ENCODE data around the gene LOXHD1. TPM values are rescaled to one million over a fixed set of nuclear protein-coding genes. Genes with fewer than 3 reads are reported as not detected.

The LOXHD1 gene
- total RNA-seq, 1 donor from 2014 or later = not detected

DNA sequence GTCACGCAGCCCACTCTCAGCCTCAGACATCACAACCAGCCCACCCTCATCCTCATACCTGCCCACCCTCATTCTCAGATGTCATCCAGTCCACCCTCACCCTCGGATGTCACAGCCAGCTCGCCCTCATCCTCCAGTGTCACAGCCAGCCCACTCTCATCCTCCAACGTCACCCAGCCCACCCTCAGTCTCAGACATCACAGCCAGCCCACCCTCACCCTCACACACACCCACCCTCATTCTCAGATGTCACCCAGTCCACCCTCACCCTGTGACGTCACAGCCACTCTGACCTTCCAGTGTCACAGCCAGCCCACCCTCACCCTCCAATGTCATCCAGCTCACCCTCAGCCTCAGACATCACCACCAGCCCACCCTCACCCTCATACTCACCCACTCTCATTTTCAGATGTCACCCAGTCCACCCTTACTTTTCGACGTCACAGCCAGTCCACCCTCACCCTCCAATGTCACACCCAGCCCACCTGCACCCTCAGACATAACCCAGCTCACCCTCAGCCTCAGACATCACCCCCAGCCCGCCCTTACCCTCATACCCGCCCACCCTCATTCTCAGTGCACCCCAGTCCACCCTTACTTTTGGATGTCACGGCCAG is 100.3 kb downstream of the LOXHD1 start:
- Histone ChIP-seq H3K9me3 (no peaks in the 10 kb centered on the region), H3K4me3 (no peak overlapping the region), H3K4me1 (no peaks in the 10 kb centered on the region), H3K36me3 (no peaks in the 10 kb centered on the region), H3K27ac (no peak overlapping the region), H3K27me3 (no peaks in the 10 kb centered on the region)
- no peak for TF ChIP-seq POLR2A (IDR thresholded peaks at IDR 0.05)
- no peak for TF ChIP-seq CTCF (IDR thresholded peaks at IDR 0.05)
- no peak for TF ChIP-seq POLR2AphosphoS5 (IDR thresholded peaks at IDR 0.05; ENCODE audit: insufficient read depth in 1 of 2, low read depth in 1 of 2)
- intact Hi-C loops (cut with DNase I) = no loop called here
- DNase-seq (ENCODE audit: extremely low spot score in 2 of 2) = no peak

- intact Hi-C loops (cut with DNase I) = no loop called here
- H3K27me3 ChIP-seq = no peaks in the 10 kb centered on the region
- no peak overlapping the region for H3K27ac ChIP-seq
- H3K4me1 ChIP-seq = no peaks in the 10 kb centered on the region
- no peaks in the 10 kb centered on the region for H3K36me3 ChIP-seq
- H3K4me3 ChIP-seq = no peak overlapping the region
- TF ChIP-seq CTCF (IDR thresholded peaks at IDR 0.05) = no peak
- TF ChIP-seq POLR2AphosphoS5 (IDR thresholded peaks at IDR 0.05; ENCODE audit: insufficient read depth in 1 of 2, low read depth in 1 of 2) = no peak
- TF ChIP-seq POLR2A (IDR thresholded peaks at IDR 0.05) = no peak
- H3K9me3 ChIP-seq = no peaks in the 10 kb centered on the region
- no peak for DNase-seq (ENCODE audit: extremely low spot score in 2 of 2)
These were observed 101.3 kb downstream of the LOXHD1 start for GRCh38 chr18:46555724-46556123.

DNA sequence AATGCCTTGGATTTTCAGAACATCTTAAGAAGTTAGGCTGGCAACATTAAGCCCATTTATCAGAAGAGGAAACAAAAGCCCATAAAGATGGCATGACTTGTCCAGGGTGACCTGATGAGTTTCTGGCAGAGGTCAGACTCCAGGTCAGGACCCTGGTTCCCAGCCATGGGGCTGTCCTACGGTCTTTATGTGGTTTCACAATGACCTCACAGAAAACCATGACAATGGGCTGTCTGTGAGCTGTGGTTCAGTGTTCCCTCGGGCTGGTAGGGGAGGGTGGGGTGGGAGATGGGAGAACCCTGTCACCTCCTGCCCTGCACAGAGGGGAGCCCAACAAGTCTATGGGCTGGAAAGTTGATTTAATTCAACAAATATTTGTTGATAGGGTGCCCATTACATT is 101.8 kb downstream of the LOXHD1 start:
- H3K4me1 ChIP-seq = no peaks in the 10 kb centered on the region
- H3K27ac ChIP-seq = no peak overlapping the region
- H3K27me3 ChIP-seq = no peaks in the 10 kb centered on the region
- H3K36me3 ChIP-seq = no peaks in the 10 kb centered on the region
- H3K4me3 ChIP-seq = no peak overlapping the region
- intact Hi-C loops (cut with DNase I) = no loop called here
- DNase-seq (ENCODE audit: extremely low spot score in 2 of 2) = no peak
- H3K9me3 ChIP-seq = no peaks in the 10 kb centered on the region
- TF ChIP-seq POLR2A (IDR thresholded peaks at IDR 0.05) (no peak), POLR2AphosphoS5 (IDR thresholded peaks at IDR 0.05; ENCODE audit: insufficient read depth in 1 of 2, low read depth in 1 of 2) (no peak), CTCF (IDR thresholded peaks at IDR 0.05) (no peak)

DNA sequence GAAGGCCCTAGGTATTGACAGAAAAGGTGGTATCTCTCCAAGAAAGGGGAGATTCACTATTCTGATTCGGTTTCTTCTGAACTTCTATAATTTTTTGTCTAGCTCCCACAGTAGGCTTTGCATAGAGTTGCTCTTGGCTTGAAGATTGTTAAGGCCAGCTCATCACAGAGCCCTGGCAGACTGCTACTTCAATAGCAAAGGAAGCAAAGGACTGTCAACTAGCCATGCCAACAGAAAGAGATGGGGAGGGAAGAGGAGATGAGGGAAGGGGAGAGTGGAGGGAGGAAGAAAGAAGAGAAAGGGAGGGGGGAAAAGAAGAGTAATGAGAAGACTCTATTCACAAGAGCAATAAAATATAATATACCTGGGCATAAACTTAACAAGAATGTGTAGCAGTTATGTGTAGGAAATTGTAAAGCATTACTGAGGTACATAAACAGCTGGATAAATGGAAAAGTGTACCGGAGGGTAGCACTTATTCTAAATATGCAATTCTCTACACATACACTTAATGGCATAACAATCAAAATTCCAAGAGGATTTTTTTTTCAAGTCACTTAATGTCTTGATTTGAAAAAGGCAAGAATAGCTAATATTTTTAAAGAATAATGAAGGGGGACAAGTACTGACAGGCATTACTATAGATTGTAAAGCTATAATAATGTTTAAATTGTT is 102.5 kb downstream of the LOXHD1 start:
- intact Hi-C loops (cut with DNase I) = no loop called here
- Histone ChIP-seq H3K9me3 (no peaks in the 10 kb centered on the region), H3K4me1 (no peaks in the 10 kb centered on the region), H3K27me3 (no peaks in the 10 kb centered on the region), H3K27ac (no peak overlapping the region), H3K36me3 (no peaks in the 10 kb centered on the region), H3K4me3 (no peak overlapping the region)
- no peak for DNase-seq (ENCODE audit: extremely low spot score in 2 of 2)
- TF ChIP-seq POLR2AphosphoS5 (IDR thresholded peaks at IDR 0.05; ENCODE audit: insufficient read depth in 1 of 2, low read depth in 1 of 2) (no peak), CTCF (IDR thresholded peaks at IDR 0.05) (no peak), POLR2A (IDR thresholded peaks at IDR 0.05) (no peak)

- H3K4me1 ChIP-seq = no peaks in the 10 kb centered on the region
- no peaks in the 10 kb centered on the region for H3K36me3 ChIP-seq
- intact Hi-C loops (cut with DNase I) = no loop called here
- no peaks in the 10 kb centered on the region for H3K27me3 ChIP-seq
- no peak for DNase-seq (ENCODE audit: extremely low spot score in 2 of 2)
- no peak overlapping the region for H3K27ac ChIP-seq
- no peaks in the 10 kb centered on the region for H3K9me3 ChIP-seq
- TF ChIP-seq CTCF (IDR thresholded peaks at IDR 0.05) (no peak), POLR2A (IDR thresholded peaks at IDR 0.05) (no peak), POLR2AphosphoS5 (IDR thresholded peaks at IDR 0.05; ENCODE audit: insufficient read depth in 1 of 2, low read depth in 1 of 2) (no peak)
- no peak overlapping the region for H3K4me3 ChIP-seq
These were observed 106.4 kb downstream of the LOXHD1 start for GRCh38 chr18:46550609-46551008.

All from vagina (tissue), 2 donors.